Stimulated activated CD8-positive, alpha-beta memory T cell treated with anti-CD3 and anti-CD28 coated beads, Interleukin-12 subunit alpha, Interleukin-12 subunit beta, amount 100 ng/mL, for 4 hours (primary cell): ENCODE data around the gene ASAP2.

Experiments
- DNase-seq: peaks from one replicate; pipeline ENCODE4 v3.0.0-alpha.2; 2020; ENCODE audit warnings: low read depth

ASAP2 gene

GRCh38 chr2:9184361-9184760 is 22.3 kb upstream of the ASAP2 start:
- no peak for DNase-seq

- DNase-seq = no peak
Measured at GRCh38 chr2:9187620-9188214, 18.9 kb upstream of the ASAP2 start.

- no peak for DNase-seq
Measured at GRCh38 chr2:9188823-9189222, 17.8 kb upstream of the ASAP2 start.

DNA sequence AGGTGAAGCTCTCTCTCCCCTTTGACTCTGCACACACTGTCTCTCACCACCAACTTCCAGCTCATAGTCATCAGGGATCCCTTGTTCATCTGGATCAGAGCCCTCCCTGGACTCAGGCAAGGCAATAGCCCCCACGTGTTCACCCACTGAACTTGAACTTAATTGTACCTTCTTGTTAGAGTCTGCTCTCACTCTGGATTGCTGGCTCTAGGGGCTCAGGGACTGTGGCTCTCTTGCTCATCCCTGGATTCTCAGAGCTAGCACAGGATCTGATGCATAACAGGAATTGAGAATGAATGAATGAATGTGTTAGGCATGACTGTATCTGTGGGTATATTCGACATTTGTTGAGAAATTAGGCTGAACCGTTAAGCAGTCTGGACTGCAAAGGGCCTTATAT is 16.7 kb upstream of the ASAP2 start:
- no peak for DNase-seq

DNA sequence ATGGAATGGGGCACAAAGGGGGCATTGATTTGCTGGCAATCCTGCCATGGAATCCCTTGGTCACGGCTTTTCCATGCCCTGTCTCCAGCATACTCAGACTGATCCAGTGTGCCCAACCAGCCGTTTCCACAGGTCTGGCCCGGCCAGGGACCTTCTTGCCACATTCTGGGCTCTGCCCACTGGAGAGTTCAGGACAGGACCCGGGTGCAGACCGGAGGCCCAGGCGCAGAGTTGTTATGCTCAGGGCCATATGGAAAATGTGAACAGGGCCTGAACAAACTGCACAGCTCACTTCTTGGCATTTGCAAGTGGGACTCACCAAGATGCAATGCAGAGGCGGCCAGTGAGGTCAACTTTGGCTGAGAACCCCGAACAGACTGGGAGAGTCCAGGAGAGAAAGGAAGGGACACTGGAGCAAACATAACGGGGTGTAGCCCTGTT is 15.6 kb upstream of the ASAP2 start:
- DNase-seq = no peak

- no peak for DNase-seq
Measured at GRCh38 chr2:9192712-9193111, 13.9 kb upstream of the ASAP2 start.

GRCh38 chr2:9194352-9194751 is 12.3 kb upstream of the ASAP2 start:
- no peak for DNase-seq

DNA sequence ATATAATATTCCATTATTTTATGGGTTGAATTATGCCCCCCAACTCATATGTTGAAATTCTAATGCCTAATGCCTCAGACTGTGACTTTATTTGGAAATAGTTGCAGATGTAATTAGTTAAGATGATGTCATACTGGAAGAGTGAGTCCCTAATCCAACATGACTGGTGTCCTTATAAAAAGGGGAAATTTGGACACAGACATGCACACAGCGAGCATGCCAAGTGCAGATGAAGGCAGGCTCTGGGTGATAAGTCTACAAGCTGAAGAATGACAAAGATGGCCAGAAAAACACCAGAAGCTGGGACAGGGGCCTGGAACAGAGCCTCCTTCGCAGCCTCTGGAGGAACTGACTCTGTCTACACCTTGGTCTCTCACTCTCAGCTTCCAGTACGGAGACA is 10.0 kb upstream of the ASAP2 start:
- no peak for DNase-seq

DNA sequence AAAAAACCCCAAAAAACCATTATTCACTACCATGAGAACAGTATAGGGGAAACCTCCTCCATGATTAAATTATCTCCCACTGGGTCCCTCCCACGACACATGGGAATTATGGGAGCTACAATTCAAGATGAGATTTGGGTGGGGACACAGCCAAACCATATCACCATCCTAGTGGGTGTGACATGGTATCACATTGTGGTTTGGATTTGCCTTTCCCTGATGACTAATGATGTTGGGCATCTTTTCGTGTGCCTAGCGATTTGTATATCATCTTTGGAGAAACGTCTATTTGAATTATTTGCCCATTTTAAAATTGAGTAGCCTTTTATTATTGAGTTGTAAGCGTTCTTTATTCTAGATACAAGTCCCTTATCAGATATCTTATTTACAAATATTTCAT is 8.7 kb upstream of the ASAP2 start:
- no peak for DNase-seq

DNA sequence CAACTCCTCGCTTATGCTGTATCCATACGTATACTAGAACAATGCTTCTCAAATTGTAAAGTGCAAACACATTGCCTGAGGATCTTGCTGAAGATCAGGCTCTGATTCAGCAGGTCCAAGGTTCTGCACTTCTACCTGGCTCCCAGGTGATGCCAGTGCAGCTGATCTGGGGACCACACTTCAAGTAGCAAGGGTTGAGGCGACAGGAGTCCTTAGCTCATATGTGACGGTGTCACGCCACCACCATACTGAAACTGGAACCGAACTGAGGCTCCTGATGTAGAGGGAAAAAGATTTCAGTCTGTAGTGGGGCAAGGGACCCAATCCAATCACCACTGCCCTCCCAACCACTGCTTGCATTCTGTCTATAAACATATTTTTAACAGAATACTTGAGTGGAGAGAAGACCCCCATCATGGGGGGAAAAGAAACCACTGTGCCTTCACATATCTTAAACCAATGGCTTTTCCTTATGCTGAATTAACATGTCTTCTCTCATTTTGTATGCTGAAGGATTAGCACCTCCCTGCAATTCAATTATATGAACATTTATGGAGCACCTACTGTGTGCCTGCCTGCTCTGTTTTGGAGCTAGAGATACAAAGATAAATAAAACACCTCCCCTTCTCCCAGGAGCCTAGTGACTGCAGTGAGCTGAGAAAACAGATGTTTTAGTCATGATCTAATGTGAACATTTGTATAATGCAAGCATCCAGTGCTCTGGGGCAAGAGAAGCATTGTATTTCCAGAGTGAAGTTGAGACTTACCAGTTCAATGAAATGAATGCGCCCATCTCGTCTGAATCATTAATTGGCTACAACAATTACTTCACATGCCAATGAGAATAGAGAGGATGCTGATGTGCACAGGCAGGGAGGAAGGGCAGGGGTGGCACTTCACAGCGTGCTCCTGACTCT is 6.6 kb upstream of the ASAP2 start:
- DNase-seq = no peak

DNA sequence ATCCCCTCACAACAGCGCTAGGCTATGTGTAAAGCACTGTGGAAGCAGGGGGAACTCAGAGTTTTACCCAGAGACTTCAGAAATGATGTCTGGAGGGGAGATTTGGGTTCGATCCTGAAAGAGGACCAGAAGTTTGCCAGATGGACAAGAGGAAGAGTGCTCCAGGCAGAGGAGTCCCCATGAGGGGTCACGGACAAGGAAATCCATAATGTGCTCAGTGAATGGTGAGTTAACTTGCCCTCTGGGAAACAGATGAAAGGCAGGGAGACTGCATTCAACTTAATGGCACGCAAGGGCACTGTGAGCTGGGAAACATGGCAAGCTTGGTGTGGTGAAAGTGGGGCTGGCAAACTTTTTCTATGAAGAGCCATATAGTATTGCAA is 6.0 kb upstream of the ASAP2 start:
- no peak for DNase-seq

- no peak for DNase-seq
Measured at GRCh38 chr2:9201185-9201891, 5.3 kb upstream of the ASAP2 start.

DNA sequence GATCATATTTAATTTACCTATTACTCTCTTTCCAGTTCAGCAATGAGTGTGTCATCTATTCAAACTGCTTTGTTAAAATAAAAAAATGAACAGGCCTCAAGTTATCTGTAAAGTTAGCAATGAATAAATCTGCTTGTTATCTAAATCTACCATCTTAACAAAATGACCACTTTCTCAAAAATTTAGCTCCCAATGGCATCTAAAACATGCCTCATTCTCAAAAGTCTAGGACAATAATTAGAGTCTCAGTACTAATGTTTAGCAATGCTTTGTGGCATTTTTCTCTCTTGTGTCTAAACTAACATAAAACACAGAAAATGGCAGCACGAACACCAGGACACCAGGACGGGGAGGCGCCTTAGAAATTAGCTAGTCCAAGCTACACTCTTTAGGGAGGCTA is 3.6 kb upstream of the ASAP2 start:
- DNase-seq = no peak

DNA sequence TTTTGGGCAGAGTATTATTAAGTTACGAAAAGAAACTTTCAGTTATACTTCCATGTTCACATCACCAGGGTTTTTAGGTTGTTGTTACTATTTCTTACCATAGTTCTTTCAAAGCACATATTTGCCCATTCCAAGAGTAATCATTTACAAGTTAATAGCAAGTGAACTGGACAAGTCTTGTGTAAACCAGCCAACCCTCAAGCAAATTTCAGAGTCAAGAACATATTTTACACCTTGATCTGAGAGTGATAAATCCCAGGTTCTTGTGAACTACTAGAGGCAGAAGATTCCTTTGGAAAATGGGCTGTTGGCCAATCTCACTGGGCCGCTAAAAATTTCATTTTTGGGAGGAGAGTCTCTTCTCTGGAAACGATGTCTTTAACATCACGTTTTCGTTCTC is 2.7 kb upstream of the ASAP2 start:
- DNase-seq = no peak

DNA sequence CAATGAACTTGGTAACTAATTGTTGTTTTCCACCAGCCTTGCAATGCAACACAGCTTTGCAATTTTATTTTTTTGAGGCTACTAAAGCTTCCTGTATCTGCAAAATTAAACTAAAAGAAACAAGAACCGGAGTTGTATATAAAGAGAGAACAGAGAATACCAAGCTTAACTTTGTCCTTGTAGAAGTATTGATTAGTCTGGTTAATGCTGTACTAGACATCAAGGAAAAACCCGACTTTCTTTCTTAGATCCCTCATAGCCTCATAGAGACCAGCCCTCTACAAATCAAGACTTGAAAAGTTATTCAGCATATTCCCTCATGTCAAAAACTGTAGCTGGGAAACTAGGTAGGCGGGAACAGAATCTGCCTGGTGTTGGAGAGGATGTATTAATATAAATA is 1.7 kb upstream of the ASAP2 start:
- no peak for DNase-seq

DNA sequence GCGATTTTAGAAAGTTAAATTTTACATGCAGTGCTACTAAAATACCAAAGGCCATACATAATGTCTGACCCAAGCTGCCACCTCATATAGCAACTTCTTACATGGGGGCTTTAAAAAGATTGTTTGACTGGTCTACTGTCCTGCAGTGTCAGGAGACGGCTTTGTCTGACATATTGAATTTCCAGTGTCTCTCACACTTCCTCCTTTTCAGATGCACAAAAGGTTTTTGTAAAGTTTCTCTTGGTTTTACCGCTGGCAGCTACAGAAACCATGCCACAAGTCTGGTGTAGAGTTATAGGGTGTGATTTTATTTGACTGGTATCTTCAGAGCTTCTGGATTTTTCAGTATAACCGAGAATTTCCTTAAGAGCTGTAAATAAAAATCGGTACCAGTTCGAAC is 1.1 kb upstream of the ASAP2 start:
- DNase-seq = no peak

DNA sequence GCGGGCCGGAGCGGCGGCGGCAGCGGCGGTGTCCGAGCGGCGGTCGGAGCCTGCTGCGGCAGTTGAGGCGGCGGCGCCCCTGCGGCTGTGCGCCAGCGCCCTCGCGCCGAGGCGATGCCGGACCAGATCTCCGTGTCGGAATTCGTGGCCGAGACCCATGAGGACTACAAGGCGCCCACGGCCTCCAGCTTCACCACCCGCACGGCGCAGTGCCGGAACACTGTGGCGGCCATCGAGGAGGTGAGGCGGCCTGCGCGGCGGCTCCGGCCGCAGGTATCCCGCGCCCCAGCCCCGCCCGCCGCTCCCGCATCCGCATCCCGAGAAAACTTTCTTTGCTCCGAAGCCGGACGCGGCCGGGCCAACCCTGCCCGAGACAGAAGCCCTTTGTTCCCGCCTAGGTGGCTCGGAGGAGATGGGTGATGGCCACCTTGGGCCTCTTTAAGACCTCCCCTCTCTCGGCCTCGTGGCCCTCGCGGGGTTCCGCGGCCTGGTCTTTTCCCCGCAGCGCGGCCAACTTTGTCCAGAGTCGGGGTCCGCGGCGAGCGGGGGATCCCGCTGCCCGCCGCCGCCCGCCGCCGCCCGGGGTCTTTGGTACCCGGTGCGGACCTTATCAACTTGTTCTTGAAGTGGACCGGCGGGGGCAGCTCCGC is 504 bp downstream of the ASAP2 start:
- DNase-seq = no peak

DNA sequence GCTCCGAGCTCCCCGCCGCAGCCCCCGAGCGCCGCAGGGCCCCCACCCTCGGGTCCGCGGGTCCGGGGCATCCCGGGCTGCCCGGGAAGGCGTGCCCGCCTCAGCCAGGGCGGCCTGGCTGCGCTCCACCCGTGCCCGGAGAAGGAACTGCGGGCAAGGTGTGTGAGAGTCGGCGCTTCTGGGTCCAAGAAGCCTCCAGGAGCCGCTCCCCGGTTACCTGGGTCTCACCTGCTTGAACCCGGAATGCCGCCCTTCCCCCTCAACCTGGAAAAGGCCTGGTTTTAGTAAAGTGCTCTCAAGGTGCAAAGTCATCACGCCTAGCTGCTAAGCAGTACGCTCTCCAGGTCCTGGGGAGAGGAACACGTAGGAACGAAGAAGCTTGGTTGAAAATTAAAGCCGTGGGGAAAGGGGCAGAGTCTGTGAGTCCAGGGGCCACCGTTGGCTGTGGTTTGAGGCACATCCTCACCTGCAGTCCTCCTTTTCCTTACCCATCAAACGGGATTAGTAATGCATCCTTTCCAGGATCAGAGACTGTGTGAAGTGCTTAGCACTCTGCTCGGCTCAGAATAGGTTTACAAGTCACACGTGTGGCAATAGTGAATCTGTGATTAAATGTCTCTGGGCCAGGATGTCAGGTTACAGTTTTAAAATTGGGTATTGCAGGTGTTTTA is 1.2 kb downstream of the ASAP2 start:
- DNase-seq = no peak

DNA sequence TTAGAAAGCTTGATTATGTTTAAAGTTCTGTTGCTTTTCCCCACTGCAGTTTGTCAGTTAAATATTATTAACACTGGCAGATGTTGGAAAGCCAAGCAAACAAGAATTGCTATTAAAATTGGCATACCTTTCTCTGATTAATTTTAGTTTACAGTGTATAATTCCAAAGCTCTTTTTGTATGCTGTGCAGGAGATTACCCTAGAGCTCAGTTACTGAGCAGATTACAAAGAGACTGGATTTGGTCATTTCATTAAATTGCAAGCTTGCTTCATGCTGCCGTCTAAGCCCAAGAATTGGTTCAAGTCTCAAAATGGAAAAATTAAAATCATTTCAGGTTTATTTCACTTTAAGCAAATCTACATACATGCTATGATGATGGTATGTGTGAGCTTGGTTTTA is 2.3 kb downstream of the ASAP2 start:
- DNase-seq = no peak

DNA sequence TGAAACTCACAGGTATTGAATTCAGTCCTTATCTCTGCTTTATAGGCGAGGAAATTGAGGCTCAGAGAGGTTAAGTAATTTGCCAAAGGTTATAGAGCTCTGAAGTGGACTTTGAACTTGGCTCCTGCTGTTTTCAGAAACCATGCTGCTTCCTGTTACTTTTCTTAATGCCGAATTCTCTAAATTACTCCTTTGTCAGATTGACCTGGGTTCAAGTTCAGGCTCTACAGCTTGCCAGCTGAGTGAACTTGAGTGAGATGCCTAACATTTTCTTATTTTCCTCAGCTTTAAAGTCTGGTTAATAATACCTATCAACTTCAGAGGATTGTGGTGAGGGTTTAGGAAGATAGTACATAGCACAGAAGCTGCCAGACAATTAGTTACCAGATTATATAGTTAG is 3.4 kb downstream of the ASAP2 start:
- DNase-seq = no peak

- DNase-seq = no peak
Measured at GRCh38 chr2:9211496-9211895, 4.9 kb downstream of the ASAP2 start.

DNA sequence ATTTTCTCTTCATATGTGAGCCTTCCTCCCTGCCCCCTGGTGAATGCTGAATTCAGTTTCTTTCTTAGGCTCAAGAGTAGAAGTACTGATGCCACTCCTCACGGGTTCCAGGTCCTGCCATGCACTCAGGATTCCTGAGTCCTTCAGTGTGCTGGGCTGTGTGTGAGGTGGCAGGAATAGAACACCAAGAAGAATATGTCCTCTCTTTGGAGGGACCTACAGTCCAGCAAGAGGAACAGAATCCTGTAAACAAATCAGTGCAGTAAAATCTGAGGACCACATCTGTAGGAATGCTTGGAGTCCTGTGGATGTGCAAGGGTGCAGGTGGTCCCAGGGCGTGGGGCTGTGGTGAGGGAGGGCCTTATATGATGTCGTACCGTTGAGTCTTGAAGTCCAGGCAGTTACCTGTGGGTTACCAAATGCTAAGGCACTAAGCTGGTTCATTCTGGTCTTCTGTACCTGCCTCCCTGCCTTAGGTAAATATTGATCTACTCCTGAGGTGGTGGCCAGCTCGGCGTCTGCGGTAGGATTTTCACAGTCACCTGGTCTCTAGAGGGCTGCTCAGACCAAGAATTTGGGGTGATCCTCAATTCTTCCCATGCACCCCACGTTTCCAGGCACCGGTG is 5.5 kb downstream of the ASAP2 start:
- no peak for DNase-seq
